Measurements from ENCODE around the gene GAS6.
A peak's percentile ranks its signal among the peaks of the same experiment; 100 is the strongest.
"Not testable (repeated sequence)": the region's sequence is repeated elsewhere in the genome, so short reads cannot be mapped to it uniquely, and the experiment has no call there.

Gene GAS6

DNA sequence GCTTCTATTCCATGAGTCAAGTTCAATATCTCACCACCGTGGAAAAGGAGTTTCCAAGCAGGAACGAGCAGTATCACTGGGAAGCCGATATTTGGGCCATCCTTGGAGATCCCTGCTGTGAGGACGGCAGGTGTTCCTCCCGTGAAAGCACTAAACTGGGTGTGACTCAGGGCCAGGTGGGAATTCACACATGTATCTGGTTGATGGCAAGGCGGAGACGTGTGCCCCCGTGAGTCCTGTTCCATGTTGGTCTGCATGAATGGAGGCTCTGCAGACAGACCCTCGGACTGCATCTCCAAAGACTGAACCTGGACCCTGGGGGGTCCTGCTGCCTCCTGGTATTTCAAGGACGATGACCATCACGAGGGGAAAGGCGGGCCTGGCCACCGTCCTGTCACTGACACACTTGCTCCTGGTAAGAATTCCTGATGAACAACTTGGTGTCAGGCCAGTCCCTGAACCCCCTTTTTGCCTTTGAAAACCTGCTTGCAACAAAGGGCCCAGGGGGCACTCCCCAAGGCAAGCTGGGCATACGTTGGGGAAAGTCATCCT, 22.8 kb upstream of the GAS6 start:
- DNase-seq, result no peak

DNA sequence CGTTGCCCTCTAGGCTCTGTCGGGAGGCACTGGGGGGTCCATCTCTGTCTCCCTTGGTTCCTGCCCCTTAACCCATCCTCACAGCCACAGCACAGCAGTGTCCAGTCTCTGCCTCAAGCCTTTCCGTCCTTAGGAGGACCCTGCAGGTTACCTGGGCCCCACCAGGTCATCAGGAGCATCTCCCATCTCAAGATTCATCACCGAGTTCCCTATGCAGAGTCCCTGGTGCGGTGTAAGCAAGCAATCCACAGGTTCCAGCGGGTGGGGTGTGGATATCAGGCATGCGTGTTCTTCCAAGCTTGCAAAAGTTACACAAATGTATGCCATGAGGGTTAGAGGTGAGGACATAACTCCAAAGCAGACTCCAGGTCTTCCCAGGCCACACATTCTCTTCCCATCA, 20.9 kb upstream of the GAS6 start:
- no peak for DNase-seq

DNA sequence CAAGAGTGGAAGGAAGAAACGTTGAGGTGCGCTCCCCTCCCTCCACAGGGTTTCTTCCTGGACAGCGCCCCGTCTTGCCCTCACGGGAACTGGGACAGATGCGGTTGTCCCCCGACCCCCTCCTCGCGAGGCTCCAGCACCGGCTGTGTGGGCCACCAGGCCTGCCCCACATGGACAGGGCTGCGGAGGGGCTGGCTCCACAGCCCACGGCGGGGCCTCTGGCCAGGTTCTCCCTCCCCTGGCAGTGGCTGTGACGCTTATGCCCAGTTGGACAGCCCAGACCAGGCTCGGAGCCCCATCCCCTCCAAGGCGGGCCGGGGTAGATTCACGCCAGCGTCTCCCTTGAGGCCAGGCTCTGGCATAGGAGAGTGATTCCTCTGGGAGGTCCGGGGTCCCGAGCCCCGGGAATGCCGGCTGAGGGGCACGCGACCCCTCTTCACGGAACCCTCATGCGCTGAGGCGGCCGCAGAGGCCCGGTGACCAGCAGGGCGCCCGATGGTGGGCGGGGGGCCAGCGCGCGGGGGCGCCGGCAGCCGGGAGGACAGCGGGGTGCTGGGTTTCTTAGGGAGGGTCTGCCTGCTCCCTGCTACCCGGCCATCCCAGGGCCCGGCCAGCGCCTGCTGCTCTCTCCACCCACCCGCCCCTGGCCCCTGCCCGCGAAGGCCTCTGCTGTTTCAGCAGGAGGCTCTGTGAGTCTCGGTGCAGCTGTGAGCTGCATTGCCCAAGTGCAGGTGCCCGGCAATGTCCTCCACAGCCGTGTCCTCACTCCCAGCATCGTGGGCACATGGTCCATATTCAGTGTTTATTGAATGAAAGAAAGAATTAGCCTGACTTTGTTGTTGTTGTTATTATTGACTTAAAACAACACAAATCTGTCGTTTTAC, 20.3 kb upstream of the GAS6 start:
- DNase-seq, result no peak

DNA sequence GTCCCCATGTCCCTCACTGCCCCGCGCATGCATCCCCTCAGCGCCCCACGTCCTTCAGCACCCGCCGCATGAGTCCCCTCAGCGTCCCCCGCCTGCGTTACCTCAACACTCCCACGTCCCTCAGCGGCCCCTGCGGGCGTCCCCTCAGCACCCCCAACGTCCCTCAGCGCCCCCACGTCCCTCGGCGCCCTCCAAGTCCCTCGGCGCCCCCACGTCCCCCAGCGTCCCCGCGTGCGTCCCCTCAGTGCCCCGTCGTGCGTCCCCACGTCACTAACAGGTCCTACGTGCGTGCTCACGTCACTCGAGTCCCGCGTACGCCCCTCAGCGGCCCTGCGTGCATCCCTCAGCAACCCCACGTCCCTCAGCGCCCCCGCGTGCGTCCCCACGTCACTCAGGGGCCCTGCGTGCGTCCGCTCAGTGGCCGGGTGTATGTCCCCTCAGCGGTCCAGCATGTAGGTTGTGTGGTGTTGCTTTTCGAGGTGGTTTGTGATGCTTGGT, 19.5 kb upstream of the GAS6 start:
- no peak for DNase-seq

DNA sequence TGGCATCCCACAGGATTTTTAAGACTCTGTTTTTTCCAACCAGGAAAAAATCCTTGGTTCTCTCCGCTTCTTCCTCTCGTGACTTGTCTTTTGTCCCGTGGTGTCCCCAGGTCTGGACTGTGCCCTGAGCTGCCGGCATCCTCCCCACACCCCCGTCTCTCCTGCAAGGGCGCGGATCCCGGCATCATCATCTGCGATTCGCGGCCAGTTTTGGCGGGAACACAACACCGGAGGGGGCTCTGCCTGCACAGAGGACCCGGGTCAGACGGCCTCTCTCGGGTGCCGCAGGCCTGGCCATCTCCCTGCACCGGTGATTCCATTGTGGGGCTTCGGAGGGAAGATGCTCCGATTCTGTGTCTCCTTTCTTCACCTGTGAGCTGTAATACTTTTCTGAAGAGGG, 18.8 kb upstream of the GAS6 start:
- no peak for DNase-seq

DNA sequence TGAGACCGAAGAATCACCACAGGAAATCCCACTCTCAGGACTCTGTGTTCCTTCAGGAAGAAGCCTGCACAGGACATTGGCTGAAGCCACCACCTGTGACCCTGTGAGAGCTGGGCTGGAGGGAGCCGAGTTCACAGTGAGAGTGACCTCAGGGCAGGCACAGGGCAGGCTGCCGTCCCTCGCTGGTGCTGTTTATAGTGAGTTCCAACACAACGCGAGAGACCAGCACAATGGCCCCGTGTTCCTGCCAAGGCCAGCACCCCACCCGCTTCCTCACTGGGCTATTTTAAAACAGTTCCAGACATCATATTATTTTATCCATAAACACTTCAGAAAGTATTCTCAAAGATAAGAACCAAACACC, 18.4 kb upstream of the GAS6 start:
- DNase-seq, result no peak

DNA sequence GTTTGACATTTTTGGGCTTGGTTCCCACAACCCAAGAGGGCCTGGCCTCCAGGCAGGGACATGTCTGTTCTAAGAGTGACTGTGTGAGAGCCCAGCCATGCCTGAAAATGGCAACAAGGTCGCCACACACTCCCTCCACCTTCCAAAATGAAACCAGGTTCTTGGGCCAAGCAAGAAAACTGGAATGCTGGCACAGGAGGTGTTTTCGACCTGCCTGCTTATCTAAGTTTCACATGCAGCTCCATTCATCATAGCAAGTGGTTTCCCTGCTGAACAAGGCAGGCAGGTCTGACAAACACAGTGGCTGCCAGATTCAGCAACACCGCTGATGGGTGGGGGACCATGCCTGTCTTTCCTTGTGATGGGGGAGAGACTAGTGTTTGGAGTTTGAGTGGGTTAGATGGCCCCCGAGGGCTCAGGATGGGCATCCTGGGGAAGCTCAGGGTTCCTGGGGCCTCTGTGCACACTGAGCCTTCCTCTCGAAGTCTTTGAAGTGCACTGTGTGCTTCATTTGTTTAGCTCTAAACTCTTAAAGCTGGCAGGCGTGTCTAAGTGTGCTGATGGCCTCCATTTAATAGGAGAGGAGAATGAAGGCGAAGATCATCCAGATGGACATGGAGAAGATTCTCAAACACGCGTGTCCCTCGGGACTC, 17.9 kb upstream of the GAS6 start:
- DNase-seq, result peak in 2 of 6 experiments; percentile 15 to 61

DNA sequence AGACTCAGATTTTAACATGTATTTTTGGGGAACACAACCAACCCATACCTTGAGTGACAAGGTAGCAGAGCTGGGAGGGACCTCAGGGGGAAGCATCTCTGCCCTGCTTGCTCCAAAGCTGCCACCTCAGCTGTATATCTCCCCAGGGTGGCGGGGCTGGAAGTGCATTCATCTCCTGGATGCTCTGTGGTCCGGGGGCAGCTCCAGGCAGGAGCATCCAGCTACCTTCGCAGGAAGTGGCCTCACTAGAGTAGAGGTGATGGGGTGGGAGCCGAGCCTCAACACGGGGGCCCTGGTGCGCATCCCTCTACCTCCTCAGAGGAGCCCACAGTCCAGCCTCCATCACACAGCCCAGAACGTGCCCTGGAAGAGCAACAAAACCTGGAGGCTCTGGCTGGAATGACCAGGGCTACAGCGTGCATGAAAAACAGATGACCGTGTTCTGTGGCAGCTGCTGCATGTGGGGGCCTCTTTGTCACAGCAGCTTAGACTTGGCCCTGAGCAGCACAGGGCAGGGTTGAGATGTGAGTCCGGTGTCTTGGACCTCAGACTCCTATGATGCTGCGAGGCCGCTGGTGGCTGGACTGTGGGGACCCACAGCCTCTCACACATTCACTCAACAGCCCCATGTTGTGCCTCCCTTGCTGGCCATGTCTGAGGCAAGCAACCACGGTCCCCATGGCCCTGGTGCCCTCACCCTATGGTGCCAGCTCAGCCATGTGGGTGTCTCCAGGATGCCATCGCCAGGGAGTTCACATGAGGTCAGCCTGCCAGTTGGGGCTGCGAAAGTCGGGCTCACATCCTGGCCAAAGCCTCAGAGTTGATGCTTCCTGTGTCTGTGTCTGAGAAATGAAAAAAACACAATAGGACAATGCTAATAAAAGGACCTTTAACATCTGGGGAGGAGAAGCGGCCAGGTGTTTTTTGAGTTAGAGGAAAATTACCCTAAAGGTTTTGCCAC, 17.1 kb upstream of the GAS6 start:
- DNase-seq, result no peak

DNA sequence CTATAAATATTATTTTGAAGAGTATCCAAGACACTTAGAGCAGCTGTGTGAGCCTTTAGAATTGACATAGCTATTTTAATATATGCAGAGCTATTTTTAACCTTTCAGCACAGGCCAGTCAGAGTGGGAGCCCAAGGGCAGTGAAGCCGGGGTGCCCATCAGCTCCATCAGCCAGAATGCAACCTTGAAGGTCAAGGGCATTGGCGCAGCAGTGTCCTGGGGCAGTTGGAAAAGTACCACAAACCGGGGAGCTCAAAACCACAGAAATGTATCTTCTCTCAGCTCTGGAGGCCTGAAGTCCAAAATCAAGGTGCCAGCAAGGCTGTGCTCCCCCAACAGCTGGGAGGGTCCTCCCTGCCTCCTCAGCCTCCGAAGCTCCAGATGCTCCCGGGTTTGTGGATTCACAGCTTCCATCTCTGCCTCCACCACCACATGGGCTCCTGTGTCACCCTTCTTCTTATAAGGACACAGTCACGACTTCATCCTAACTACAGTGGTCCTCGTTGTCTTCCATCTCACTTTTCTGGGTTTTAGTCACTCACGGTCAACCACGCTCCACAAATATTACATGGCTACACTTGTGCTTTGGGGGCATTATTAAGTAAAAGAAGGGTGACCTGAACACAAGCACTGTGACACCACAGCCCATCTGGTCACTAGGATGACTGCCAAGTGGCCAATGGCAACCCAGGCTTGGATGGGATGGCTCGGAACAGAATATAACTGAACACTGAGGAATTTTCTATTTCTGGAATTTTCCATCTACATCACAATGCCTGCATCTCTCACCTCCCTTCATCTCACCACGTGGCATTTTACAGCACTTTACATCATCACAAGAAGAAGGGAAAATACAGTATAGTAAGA, 15.9 kb upstream of the GAS6 start:
- DNase-seq, result no peak

DNA sequence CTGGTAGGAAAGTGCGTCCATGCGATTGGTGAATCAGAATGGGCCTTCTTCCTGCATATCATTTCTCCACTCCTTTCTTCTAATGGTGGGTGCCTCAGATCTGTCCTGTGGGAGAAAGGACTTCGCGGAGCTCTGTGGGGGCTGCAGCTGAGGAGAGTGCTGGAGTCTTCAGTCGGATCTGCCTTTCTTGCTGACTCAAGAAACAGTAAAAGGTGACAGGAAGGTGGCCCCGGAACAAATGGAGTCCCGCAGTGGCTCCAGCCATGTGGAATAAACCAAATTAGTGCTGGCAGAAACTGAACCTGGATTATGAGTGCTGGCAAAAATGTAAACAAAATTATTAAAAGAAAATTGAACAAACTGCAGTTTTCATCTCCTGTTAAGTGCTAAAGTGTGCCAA, 15.1 kb upstream of the GAS6 start:
- DNase-seq, result no peak

DNA sequence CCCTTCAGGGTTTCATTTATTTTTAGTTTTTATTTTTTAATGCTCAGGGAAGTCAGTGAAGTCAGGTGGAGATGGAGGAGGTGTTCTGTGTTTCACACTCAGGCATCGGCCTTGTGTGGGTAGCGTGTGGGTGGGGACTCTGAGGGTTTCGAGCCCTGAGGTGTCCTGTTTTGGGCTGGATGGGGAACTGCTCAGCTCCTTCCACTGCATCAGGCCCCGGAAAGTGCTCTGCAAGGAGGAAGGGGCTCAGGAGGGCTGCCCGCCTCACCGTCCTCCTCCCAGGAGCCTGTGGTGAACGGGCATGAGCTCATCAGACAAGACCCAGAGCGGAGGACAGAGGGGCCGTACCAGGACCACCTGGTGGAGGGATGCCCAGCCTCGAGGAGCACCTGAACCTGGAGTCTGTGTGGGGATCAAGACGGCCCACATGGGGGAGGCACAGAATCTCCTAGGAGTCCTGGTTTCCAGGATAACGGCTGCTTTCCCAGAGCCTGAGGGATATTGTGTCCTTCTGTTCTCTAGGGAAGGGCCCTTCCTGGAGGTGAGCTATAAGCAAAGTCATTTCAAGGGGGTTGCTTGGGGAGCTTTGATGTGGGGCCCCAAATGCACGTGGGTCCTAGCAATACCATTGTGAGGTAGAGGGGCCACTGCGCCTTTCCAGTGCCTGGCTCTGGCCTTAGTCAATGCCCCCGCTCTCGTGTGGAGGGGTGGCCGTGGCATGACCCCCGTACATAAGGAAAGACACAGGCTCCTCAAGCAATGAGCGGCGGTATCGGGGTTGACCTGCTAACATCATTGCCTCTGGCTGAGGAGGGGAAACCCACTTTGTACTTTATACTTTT, 13.5 kb upstream of the GAS6 start:
- no peak for DNase-seq

DNA sequence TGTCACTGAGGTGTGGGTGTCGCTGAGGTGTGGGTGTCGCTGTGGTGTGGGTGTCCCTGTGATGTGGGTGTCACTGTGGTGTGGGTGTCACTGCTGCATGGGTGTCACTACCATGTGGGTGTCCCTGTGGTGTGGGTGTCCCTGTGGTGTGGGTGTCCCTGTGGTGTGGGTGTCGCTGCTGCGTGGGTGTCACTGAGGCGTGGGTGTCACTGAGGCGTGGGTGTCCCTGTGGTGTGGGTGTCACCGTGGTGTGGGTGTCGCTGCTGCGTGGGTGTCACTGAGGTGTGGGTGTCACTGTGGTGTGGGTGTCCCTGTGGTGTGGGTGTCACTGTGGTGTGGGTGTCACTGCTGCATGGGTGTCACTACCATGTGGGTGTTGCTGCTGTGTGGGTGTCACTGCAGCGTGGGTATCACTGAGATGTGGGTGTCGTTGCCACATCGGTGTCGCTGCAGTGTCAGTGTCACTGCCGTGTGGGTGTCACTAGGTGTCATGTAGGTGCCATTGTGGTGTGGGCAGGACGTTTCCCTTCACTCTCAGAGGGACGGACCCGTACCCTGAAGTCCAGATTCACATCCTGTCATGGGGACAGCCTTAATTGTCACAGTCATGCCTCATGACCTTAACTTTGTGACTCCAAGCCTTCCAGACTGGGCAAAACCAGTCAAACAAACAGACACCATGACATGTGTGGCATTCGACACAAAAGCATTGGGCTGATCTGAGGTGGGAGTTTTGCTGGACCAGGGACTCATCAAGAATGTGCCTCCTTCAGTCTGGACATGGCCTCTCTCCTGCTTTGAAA, 12.7 kb upstream of the GAS6 start:
- DNase-seq, result no peak

DNA sequence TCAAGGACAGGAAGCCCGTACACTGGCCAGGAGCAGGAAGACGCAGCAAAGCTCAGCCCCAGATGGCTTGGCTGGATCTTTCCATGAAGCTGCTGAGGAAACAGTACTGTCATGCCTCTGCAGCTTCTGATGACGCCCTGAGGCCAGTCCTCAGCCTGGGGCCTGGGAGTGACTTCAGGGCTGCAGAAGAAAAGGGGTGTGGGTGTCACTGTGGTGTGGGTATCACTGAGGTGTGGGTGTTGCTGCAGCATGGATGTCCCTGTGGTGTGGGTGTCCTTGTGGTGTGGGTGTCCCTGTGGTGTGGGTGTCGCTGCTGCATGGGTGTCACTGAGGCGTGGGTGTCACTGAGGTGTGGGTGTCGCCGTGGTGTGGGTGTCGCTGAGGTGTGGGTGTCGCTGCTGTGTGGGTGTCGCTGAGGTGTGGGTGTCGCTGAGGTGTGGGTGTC, 12.0 kb upstream of the GAS6 start:
- DNase-seq, result no peak

DNA sequence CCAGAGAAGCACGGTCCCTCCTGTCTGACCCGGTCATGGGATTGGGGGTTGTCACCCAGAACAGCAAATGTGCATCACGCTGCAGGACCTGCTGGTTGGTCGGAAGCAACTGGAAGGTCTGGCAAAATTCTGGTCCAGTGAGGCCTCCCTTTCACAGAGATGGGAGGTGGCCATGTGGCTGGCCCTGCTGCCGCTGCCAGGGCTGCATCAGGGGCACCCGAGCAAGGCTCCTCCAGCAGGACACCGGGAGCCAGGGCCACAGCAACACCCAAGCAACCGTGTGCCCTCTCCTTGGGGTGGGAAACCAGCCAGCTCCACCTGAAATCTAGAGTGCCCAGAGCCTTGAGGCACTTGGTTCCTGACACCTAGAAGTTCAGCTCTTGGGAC, 11.5 kb upstream of the GAS6 start:
- no peak for DNase-seq

DNA sequence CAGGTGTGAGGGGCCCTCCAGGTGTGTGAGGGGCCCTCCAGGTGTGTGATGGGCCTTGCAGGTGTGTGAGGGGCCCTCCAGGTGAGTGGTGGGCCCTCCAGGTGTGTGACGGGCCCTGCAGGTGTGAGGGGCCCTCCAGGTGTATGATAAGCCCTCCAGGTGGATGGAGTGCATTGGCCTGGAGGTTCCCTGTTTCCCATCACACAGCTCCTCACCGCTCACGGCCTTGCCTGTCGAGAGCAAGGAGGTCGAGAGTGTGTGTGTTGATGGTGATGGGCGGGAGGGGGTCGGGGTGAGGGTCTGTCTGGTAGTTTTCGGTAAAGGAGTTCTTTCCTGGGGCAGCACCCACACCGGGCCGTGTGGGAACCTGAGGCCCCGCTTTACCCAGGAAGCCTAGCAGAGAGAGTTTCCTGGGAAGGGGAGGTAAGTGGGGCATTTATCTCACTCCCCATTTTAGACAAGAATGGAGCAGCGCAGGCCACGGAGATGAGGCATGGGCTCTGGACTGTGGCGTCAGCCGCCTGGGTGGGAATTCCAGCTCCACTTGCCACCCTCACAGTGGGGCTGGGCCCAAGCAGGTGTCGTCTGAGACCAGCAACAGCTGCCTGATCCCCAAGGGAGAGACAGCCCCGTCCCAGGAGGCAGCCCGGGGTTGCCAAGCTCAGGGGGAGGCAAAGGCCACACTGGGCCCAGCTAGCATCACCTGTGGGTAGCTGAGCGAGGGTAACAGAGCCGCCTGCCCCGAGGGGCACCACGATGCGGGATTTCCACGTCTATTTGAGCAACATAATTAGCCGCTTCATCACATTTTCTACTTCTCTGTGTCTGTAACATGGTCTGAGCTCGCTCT, 10.9 kb upstream of the GAS6 start:
- no peak for DNase-seq

DNA sequence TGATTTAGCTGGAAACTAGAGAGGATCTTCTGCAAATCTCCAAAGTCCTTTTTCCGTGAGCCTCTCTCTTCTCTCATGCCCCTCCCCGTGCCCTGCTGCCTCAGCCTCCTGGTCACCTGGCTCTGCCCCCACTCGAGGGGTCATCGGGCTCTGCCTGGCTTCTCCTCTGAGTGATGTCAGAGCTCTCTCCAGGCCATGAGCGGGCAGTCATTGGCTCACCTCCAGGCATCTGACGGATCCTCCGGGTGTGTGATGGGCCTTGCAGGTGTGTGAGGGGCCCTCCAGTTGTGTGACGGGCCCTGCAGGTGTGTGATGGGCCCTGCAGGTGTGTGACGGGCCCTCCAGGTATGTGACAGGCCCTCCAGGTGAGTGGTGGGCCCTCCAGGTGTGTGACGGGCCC, 10.3 kb upstream of the GAS6 start:
- DNase-seq, result no peak

DNA sequence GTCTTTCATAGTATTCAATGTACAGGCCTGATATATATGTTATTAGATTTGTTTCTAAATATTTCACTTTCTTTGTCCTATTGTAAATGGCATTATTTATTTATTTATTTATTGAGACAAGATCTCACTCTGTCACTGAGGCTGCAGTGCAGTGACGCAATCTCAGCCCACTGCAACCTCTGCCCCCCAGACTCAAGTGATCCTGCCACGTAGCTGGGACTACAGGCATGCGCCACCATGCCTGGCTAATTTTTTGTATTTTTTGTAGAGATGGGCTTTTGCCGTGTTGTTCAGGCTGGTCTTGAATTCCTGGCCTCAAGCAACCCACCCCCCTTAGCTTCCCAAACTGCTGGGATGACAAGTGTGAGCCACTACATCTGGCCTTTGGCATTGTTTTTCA, 5.4 kb upstream of the GAS6 start:
- DNase-seq, result no peak

DNA sequence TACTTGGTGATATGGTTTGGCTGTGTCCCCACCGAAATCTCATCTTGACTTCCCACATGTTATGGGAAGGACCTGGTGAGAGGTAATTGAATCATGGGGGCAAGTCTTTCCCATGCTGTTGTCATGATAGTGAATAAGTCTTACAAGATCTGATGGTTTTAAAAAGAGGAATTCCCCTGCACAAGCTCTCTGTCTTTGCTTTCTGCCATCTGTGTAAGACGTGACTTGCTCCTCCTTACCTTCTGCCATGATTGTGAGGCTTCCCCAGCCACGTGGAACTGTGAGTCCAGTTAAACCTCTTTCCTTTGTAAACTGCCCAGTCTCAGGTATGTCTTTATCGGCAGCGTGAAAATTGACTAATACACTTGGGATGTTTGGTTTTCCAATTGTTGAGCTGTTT, 4.0 kb upstream of the GAS6 start:
- not testable (repeated sequence) for DNase-seq

DNA sequence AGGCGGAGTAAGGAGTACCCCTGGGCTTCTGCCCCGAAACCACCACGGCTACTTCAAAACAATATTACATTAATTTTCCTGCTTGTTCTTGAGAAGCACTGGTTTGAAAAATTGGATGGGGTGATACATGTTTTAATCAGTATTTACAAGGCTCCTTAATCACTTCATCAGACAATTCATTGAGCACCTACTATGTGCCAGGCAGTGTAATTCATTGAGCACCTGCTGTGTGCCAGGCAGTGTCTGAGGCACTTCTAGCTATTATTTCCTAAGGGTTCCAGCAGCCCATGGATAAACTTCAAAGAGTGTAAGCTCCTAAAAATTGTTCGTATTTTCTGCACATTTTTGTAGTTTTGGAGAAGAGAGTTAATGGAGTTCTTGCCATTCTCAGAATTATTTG, 1.6 kb upstream of the GAS6 start:
- no peak for DNase-seq

Data from stimulated activated naive CD4-positive, alpha-beta T cell (primary cell).